Naive B cell (primary cell): Measurements from ENCODE around the gene EME1. TPM values are rescaled to one million over a fixed set of nuclear protein-coding genes. Genes with fewer than 3 reads are reported as not detected.
A peak's percentile ranks its signal among the peaks of the same experiment; 100 is the strongest.

Experiments
- ATAC-seq, 2 donors: fragments of 150-1000 bp; cut with Tn5 transposase; 2 replicates each; pipeline ENCODE4 v1.10.0; 2021; ENCODE audit warnings: low read depth in 2 of 2, mild to moderate bottlenecking in 2 of 2, moderate library complexity in 2 of 2
- DNase-seq: peaks from one replicate; pipeline ENCODE4 v3.0.0; 2022
- H3K27ac Mint-ChIP-seq, 6 donors: one replicate each; pipeline ENCODE4 v1.8.0; 2020 to 2022; ENCODE audit warnings: mild to moderate bottlenecking in 6 of 6, mixed read lengths in 6 of 6, moderate library complexity in 5 of 6, inconsistent platforms in 2 of 6
- H3K27me3 Mint-ChIP-seq, 3 donors: one replicate each; pipeline ENCODE4 v1.8.0; 2021 to 2022; ENCODE audit warnings: mixed read lengths in 3 of 3, mild to moderate bottlenecking in 1 of 3
- H3K36me3 Mint-ChIP-seq, 2 donors: one replicate each; pipeline ENCODE4 v1.8.0; 2020 to 2022; ENCODE audit warnings: mixed read lengths in 2 of 2, inconsistent platforms in 1 of 2, mild to moderate bottlenecking in 1 of 2
- H3K4me1 Mint-ChIP-seq, 3 donors: one replicate each; pipeline ENCODE4 v1.8.0; 2020 to 2022; ENCODE audit warnings: mixed read lengths in 3 of 3, inconsistent platforms in 1 of 3, mild to moderate bottlenecking in 1 of 3, moderate library complexity in 1 of 3
- H3K4me3 Mint-ChIP-seq, 8 donors: one replicate each; pipeline ENCODE4 v1.8.0; 2020 to 2022; ENCODE audit warnings: mild to moderate bottlenecking in 8 of 8, mixed read lengths in 8 of 8, moderate library complexity in 8 of 8, inconsistent platforms in 2 of 8
- H3K9me3 Mint-ChIP-seq, 7 donors: one replicate each; pipeline ENCODE4 v1.8.0; 2020 to 2022; ENCODE audit warnings: mixed read lengths in 7 of 7, mild to moderate bottlenecking in 5 of 7, inconsistent platforms in 2 of 7, moderate library complexity in 1 of 7
- polyA plus RNA-seq, 6 donors: library from polyadenylated mRNA; unstranded; fragments of 300-500 nt; fragmentation: Illumina TruSeq; gene quantifications; one replicate each; pipeline ENCODE4 v1.2.3, GENCODE V29; 2021; ENCODE audit warnings: low read depth in 6 of 6

EME1 gene
- polyA plus RNA-seq, 6 donors from 2014 or later: 0.36 to 0.87 (median 0.59) TPM; not detected in 2

DNA sequence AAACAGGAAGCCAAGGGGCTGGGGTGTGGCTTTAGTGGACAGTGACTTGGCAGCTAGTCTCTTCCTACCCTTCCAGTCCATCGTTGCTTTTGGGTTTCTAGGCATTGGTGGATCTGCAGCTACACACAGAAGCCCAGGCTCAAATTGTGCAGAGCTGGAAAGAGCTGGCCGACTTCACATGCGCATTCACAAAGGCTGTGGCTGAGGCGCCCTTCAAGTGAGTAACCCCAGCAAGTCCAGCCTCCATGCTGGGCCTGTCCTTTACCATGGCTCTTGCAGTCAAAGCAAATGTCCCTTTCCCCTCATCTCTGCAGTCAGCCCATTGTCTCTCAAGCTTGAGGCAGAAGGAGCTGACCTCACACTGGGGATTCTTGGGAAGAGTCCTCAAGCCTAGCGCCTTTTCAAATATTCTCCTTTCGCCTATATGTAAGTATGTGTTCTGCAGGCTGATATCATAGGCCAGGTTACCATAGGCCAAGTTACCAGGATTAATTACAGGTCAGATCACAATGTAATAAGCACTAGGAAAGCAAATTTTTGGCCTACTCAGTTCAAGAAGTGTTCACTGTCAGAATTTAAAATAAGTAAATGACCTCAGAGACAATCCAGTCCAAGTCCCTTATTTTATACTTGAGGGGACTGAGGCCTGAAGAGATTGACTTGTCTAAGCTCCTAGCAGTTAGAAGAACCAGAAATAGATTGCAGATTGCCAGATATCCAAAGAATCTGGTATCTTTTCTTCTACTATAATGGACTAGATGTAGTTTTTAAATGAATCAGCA lies 6.5 kb downstream of the EME1 start:
- no peak for ATAC-seq
- no peak for DNase-seq
- H3K4me1 Mint-ChIP-seq: no peaks in the 10 kb centered on the region
- H3K36me3 Mint-ChIP-seq: peaks cover 0 to 9% of the 10 kb centered on the region in 2 donors
- H3K4me3 Mint-ChIP-seq: no peak overlapping the region
- H3K27ac Mint-ChIP-seq: peak overlapping the region in 1 of 6 donors; percentile 72
- H3K27me3 Mint-ChIP-seq: no peaks in the 10 kb centered on the region
- no peaks in the 10 kb centered on the region for H3K9me3 Mint-ChIP-seq

GRCh38 chr17:50380369-50381259 lies 7.6 kb downstream of the EME1 start:
- peaks cover 9 to 17% of the 10 kb centered on the region in 2 donors for H3K36me3 Mint-ChIP-seq
- DNase-seq: no peak
- H3K4me1 Mint-ChIP-seq: no peaks in the 10 kb centered on the region
- no peaks in the 10 kb centered on the region for H3K27me3 Mint-ChIP-seq
- peak in 1 of 2 donors; percentile 43 for ATAC-seq
- H3K4me3 Mint-ChIP-seq: no peak overlapping the region
- no peaks in the 10 kb centered on the region for H3K9me3 Mint-ChIP-seq
- H3K27ac Mint-ChIP-seq: no peak overlapping the region

DNA sequence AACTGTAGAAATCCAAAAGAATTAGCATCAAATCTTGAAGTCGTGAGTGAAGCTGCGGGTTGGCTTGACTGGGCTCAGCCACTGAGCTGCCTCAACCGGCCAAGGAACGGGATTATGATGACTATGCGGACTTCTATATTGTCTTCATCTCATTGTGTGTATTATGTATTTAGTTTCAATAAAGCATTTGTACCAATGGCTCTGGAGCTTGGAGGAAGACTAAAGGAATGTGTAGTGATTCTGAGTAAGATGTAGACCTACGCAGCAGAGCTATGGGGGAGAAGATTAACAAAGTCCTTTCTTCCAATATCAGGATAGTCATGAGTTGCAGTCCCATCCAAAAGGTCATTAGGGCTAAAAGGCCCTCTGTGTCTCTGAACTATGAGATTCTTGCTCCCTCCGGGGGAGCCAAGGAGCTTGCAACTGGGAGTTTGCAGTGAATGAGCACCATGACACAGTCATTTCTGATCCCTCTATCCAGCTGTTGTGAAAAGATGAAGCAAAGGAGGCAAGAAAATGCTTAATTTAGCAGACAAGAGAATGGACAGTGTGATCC lies 8.3 kb downstream of the EME1 start:
- Mint-ChIP-seq H3K36me3 (peaks cover 10 to 19% of the 10 kb centered on the region in 2 donors), H3K27ac (peak overlapping the region in 2 of 6 donors; percentile 42 to 69), H3K4me3 (no peak overlapping the region), H3K9me3 (no peaks in the 10 kb centered on the region), H3K4me1 (no peaks in the 10 kb centered on the region), H3K27me3 (no peaks in the 10 kb centered on the region)
- no peak for DNase-seq
- no peak for ATAC-seq

DNA sequence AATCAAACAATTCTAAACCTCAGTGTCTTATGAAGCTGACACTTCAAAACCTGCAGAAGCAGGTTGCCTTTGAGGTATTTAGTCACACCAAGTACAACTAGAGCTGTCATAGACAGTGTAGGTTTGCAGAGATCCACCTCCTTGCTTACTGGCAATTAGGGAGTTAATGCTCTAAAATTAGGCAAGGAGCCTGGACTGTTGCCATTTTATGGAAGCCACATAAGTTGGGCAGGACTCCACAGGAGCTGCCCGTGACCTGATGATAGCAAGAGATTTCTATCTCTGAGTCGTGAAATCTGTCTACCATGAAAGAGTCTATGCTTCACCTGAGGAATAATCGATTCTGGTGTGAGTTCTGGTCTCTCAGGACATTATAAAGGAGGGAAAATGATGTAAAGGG lies 8.9 kb downstream of the EME1 start:
- ATAC-seq (no peak), DNase-seq (no peak)
- no peaks in the 10 kb centered on the region for H3K4me1 Mint-ChIP-seq
- H3K27ac Mint-ChIP-seq: no peak overlapping the region
- H3K9me3 Mint-ChIP-seq: no peaks in the 10 kb centered on the region
- no peaks in the 10 kb centered on the region for H3K27me3 Mint-ChIP-seq
- H3K36me3 Mint-ChIP-seq: peaks cover 16 to 19% of the 10 kb centered on the region in 2 donors
- no peak overlapping the region for H3K4me3 Mint-ChIP-seq

DNA sequence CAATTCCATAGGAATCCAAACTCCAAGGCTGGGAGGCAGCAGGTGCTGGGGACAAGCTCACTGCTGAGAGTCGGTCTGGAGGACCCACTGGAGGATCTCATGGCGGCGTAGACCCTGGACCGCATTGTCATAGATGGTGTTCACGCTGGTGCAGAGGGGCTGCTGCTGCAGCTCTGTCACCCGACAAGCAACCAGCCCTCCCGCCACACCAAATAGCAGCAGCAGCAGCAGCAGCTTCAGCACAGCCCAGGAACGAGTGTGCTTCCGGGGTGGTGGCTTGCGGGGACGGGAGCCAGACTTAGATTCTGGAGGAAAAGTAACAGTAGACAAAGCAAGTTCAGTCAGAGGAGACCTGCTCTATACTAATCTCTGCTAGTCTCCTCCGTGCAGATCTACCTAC lies 9.9 kb downstream of the EME1 start:
- peaks cover 19 to 26% of the 10 kb centered on the region in 2 donors for H3K36me3 Mint-ChIP-seq
- H3K4me3 Mint-ChIP-seq: no peak overlapping the region
- ATAC-seq: no peak
- no peaks in the 10 kb centered on the region for H3K9me3 Mint-ChIP-seq
- H3K4me1 Mint-ChIP-seq: peaks cover 0 to 8% (median 0%) of the 10 kb centered on the region in 3 donors
- H3K27me3 Mint-ChIP-seq: no peaks in the 10 kb centered on the region
- peak overlapping the region in 2 of 6 donors; percentile 19 to 30 for H3K27ac Mint-ChIP-seq
- no peak for DNase-seq

DNA sequence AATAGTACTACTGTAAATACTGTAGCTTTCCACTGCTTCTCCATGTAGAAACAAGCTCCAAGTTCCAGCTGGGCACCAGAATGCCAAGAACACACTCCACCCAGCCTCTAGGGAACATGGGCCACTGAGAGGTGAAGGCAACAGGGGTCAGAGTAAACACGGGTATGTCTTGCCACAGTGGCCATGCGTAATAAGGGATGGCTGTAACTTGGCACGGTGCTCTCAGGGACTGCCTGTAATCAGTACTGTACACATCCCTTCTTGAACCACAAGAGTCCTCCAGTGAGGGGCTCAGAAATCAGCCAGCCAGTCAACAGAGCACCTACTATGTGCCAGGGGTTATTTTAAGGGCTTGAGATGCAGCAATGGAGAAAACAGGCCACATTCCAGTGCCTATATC lies 13.5 kb downstream of the EME1 start:
- Mint-ChIP-seq H3K4me1 (peaks cover 2 to 12% (median 5%) of the 10 kb centered on the region in 3 donors), H3K27me3 (no peaks in the 10 kb centered on the region), H3K9me3 (no peaks in the 10 kb centered on the region), H3K27ac (peak overlapping the region in 1 of 6 donors; percentile 59), H3K4me3 (no peak overlapping the region), H3K36me3 (peaks cover 23 to 29% of the 10 kb centered on the region in 2 donors)
- no peak for DNase-seq
- ATAC-seq: no peak

DNA sequence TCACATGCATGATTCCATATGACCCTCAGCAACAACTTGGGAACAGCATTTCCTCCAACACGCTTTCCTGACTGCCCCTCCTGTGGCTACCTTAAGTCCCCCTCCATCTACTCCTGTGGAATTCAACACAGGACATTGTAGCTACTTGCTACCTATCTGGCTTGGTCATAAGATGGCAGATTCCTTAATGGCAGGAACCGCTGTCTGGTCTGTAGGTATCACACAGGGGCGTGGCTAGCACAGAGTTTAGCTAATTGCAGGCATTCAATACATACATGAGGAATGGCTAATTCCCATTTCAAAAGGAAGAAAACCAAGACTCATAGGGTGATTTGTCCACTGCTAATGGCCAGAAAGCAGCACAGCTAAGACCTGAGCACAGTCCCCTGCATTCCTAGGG lies 15.7 kb downstream of the EME1 start:
- peaks cover 19 to 41% of the 10 kb centered on the region in 2 donors for H3K36me3 Mint-ChIP-seq
- ATAC-seq: no peak
- no peak for DNase-seq
- H3K9me3 Mint-ChIP-seq: no peaks in the 10 kb centered on the region
- no peaks in the 10 kb centered on the region for H3K27me3 Mint-ChIP-seq
- H3K27ac Mint-ChIP-seq: peak overlapping the region in 2 of 6 donors; percentile 8 to 30
- peaks cover 5 to 24% (median 14%) of the 10 kb centered on the region in 3 donors for H3K4me1 Mint-ChIP-seq
- H3K4me3 Mint-ChIP-seq: no peak overlapping the region

DNA sequence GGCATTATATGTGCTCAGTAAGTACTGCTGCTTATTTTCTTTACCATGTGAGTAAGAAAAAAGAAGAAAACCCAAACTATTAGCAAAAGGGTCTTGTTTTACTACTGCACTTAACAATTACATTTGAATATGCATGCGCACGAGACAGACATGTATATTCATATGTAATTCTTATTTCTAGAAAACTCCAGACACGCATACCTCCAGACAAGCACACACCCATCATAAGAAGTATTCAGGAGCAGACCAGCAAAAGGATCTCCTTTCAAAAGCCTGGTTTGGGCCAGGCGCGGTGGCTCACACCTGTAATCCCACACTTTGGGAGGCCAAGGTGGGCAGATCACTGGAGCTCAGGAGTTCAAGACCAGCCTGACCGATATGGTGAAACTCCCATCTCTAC lies 16.5 kb downstream of the EME1 start:
- H3K36me3 Mint-ChIP-seq: peaks cover 17 to 46% of the 10 kb centered on the region in 2 donors

GRCh38 chr17:50392621-50393020 lies 19.6 kb downstream of the EME1 start:
- ATAC-seq (no peak), DNase-seq (no peak)
- Mint-ChIP-seq H3K27me3 (no peaks in the 10 kb centered on the region), H3K4me3 (no peak overlapping the region), H3K36me3 (peaks cover 7 to 24% of the 10 kb centered on the region in 2 donors), H3K27ac (peak overlapping the region in 1 of 6 donors; percentile 84), H3K4me1 (peaks cover 28 to 54% (median 34%) of the 10 kb centered on the region in 3 donors), H3K9me3 (no peaks in the 10 kb centered on the region)

More for the DNA sequence above, 16.5 kb downstream of the EME1 start:
- H3K4me3 Mint-ChIP-seq: no peak overlapping the region
- ATAC-seq: no peak
- no peak for DNase-seq
- no peaks in the 10 kb centered on the region for H3K27me3 Mint-ChIP-seq
- H3K27ac Mint-ChIP-seq: no peak overlapping the region
- H3K4me1 Mint-ChIP-seq: peaks cover 6 to 31% (median 21%) of the 10 kb centered on the region in 3 donors
- H3K9me3 Mint-ChIP-seq: no peaks in the 10 kb centered on the region

DNA sequence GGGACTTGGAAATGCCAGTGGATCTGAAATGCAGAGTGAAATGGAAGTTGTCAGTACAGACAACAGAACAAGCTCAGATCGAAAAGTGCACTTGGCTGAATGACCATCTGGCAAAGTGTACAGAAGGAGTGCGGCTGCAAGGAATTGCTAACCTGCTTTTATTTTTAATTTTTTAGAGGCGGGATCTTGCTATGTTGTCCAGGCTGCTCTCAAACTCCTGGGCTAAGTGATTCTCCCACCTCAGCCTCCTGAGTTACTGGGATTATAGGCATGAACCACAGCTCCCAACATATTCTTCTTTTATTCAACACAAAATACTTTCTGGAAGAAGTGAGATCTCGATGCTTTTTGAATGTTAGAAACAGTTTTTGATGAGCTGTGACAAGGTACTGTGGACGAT lies 20.7 kb downstream of the EME1 start:
- H3K36me3 Mint-ChIP-seq: peaks cover 7 to 17% of the 10 kb centered on the region in 2 donors
- H3K27me3 Mint-ChIP-seq: no peaks in the 10 kb centered on the region

DNA sequence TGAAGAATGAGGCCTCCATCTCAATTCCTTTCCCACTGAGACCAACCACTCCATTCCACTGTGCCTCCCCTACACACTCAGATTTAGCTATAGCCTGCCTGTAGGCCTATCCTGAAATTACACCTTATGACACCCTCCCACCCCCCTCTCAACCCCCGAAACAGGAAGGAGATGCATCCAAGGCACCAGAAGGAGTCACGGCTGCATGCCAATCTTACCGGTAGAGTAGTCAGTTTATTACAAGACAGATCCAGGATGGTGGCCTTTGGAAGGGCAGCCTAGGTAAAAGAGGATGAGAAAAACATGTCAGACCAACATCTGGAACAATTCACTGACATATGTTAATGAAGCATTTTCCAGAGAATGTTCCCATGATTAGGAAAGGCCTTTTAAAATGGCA lies 21.7 kb downstream of the EME1 start:
- ATAC-seq (no peak), DNase-seq (no peak)
- Mint-ChIP-seq H3K27ac (peak overlapping the region in 3 of 6 donors; percentile 26 to 91 (median 45)), H3K4me3 (peak overlapping the region in 6 of 8 donors; percentile 60 to 90 (median 74)), H3K36me3 (peaks cover 7 to 17% of the 10 kb centered on the region in 2 donors), H3K4me1 (peaks cover 33 to 56% (median 37%) of the 10 kb centered on the region in 3 donors), H3K27me3 (no peaks in the 10 kb centered on the region), H3K9me3 (peaks cover 0 to 3% (median 0%) of the 10 kb centered on the region in 7 donors)

More for the DNA sequence above, 20.7 kb downstream of the EME1 start:
- Mint-ChIP-seq H3K27ac (peak overlapping the region in 1 of 6 donors; percentile 47), H3K9me3 (no peaks in the 10 kb centered on the region), H3K4me1 (peaks cover 33 to 56% (median 37%) of the 10 kb centered on the region in 3 donors), H3K4me3 (peak overlapping the region in 2 of 8 donors; percentile 59 to 90)
- no peak for DNase-seq
- no peak for ATAC-seq

- DNase-seq (no peak), ATAC-seq (peak in 1 of 2 donors; percentile 7)
- H3K27ac Mint-ChIP-seq: peak overlapping the region; percentile 78 to 92 (median 89)
- peaks cover 3 to 17% of the 10 kb centered on the region in 2 donors for H3K36me3 Mint-ChIP-seq
- H3K4me3 Mint-ChIP-seq: peak overlapping the region; percentile 83 to 95 (median 92)
- peaks cover 0 to 3% (median 0%) of the 10 kb centered on the region in 7 donors for H3K9me3 Mint-ChIP-seq
- peaks cover 0 to under 1% (median 0%) of the 10 kb centered on the region in 3 donors for H3K27me3 Mint-ChIP-seq
- H3K4me1 Mint-ChIP-seq: peaks cover 31 to 52% (median 35%) of the 10 kb centered on the region in 3 donors
These were observed 23.5 kb downstream of the EME1 start for GRCh38 chr17:50396261-50397110.
